NCI-H460 (cell line): ENCODE measurements around the gene MSANTD4. TPM values are rescaled to one million over a fixed set of nuclear protein-coding genes. Genes with fewer than 3 reads are reported as not detected.
"Not testable (repeated sequence)": the region's sequence is repeated elsewhere in the genome, so short reads cannot be mapped to it uniquely, and the experiment has no call there.

Source experiments
- DNase-seq: peaks from one replicate; pipeline ENCODE4 v3.0.0-alpha.2; 2016; ENCODE audit warnings: low read depth; ENCODE audit errors: extremely low read depth
- small RNA-seq, 2 experiments: library from RNA; depleted of rRNA; stranded (forward); fragments of <200 nt; gene quantifications; one replicate each; pipeline ENCODE3, GENCODE V24; 2014
- total RNA-seq: library from RNA; depleted of rRNA; stranded (reverse); fragments of >200 nt; shearing (Covaris generic); gene quantifications from 2 replicates; pipeline ENCODE4 v1.2.3, GENCODE V29; 2014; rRNA removed

MSANTD4 gene
- total RNA-seq, 1 experiment from 2014 or later = 22.0 TPM

GRCh38 chr11:106014620-106015019 is 7.4 kb downstream of the MSANTD4 start:
- DNase-seq = no peak

- DNase-seq = no peak
These were observed 8.0 kb downstream of the MSANTD4 start for GRCh38 chr11:106014035-106014434.

- no peak for DNase-seq
These were observed 9.3 kb downstream of the MSANTD4 start for GRCh38 chr11:106012744-106013143.

GRCh38 chr11:106011481-106011880 is 10.6 kb downstream of the MSANTD4 start:
- DNase-seq = no peak

DNA sequence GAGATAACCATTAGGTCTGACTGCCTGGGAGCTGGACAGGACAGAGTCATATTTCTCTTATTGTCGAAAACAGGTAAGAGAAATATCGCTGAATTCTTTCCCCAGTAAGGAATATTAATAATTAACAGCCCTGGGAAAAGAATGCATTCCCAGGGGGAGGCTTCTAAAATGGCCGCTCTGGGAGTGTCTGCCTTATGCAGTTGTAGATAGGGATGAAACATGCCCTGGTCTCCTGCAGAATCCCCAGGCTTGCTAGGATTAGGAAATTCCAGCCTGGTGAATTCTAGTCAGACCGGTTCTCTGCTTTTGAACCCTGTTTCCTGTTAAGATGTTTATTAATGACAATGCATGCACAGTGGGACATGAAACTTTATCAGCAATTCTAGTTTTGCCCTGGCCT is 18.9 kb downstream of the MSANTD4 start:
- DNase-seq = not testable (repeated sequence)

- no peak for DNase-seq
These were observed 20.6 kb downstream of the MSANTD4 start for GRCh38 chr11:106001304-106002012.

- DNase-seq = no peak
These were observed 30.2 kb downstream of the MSANTD4 start for GRCh38 chr11:105991888-105992287.

DNA sequence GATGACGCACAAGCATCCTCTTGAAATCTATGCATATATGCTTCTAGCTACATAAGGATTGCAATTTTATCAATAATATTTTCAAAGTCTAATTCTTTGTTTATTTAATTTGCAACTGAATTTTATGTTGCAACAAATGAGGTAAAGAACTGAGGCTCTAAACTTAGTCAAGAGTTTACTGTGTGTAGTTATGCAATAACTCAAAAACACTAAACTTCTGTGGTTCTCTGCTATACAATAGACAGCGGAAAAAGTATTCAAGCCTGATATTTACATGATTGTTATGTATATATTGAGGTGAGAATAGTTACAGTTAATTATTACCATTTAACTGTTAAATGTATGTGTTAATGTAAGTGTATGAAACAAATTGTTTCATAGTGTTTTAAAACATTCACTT is 32.9 kb downstream of the MSANTD4 start:
- no peak for DNase-seq

DNA sequence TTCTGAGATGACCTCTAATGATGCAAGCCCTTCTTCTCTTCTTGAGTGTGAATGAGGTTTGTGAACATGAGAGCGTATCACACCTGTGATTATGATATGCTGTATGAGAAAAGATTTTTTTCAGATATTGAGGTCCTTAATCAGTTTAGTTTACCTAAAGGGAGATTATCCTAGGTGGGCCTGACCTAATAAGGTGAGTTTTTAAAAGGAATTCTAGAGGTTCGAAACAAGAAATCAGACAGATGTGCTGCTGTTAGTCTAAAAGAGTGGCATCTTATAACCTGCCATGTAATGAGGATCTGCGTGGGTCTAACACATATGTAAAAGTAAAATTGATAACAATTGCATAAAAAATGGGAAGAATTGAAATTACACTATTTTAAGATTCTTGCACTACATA is 33.8 kb downstream of the MSANTD4 start:
- no peak for DNase-seq

- DNase-seq = no peak
These were observed 35.5 kb downstream of the MSANTD4 start for GRCh38 chr11:105986554-105986953.

DNA sequence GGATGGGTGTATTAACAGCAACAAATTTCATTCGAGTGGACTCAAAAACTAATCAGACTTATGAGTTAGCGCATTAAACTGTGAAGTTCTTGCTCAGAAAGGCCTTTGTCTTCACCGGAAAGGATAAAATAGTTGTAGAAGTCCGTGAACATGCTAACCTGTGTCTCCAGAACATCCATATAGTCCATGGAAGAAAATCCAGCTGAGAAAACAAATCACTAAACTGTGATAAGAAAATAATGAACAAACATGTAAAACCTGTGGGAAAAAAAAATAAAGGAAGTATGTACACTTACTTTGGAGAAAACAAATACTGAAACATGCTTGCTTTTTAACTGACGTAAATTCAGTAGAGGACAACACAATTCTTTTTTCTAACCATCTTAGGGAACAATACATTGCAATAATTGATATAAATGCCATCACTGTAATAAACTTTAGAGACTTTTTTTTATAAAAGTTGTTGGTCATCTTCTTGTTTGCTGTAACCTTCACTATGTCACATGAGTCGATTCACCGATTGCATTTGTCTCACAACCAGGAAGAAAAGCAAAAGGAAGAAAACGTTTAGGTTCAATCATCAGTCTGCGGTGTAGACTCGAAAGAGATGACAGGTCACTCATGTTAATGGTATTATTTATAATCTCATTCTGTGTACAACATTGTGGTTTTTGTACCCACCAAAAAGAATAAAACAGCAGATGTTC is 41.9 kb downstream of the MSANTD4 start:
- DNase-seq = no peak

- no peak for DNase-seq
These were observed 46.9 kb downstream of the MSANTD4 start for GRCh38 chr11:105975128-105975527.

- no peak for DNase-seq
These were observed 52.3 kb downstream of the MSANTD4 start for GRCh38 chr11:105969756-105970155.

GRCh38 chr11:105968021-105968697 is 53.9 kb downstream of the MSANTD4 start:
- DNase-seq = no peak

DNA sequence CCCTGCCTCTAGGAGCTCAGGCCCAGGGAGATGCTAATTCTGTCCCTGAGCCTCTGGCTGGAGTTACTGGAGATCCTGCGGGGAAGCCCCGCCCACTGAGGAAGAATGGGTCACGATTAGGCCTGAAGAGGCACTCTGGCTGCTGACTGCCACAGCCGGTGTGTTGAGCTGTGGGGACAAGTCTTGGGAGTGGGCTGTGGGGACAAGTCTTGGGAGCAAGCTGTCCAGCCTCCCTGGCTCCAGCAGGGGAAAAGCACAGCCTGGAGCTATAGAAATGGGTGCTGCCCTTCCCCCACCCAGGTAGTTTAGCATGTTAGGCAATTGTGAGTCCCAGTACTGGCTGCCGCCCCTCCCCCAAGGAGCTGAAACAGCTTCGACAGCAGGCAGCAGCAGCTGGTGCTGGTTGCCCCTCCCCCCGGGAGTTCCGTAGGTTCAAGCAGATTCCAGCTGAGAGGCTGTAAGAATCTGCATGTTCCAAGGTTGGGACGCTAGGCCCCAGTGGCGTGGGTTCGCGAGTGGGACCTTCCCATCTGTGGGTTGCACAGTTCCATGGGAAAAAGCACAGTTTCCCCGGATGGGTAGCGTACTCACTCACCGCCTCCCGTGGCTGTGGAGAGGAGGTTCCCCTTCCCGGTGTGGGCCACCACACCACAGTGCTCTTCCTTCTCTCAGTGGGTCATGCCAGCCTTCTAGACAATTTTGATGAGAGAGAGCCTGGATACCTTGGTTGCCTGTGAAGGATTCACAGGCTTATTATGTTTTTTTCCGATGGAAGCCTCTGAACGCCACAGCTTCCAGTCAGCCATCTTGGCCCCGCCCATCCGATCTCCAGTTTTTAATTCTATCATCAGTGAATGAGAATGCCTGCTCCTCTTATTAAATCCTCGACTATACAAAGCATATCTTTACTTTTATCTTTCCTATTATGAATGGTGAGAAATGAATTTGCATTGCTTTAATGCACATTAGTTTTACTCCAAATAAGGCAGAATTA is 61.5 kb downstream of the MSANTD4 start:
- no peak for DNase-seq

Small RNA genes lying within 50 kb of the gene (small RNA-seq; reads per million reads assigned to genes)
- gene RNU6-277P = 0 reads per million in 2 experiments

Other genes starting within 250 kb of the MSANTD4 start
- 3.2 and 4.4 TPM in 2 replicates for gene KBTBD3, start 55.1 kb upstream of the MSANTD4 start, total RNA-seq
- 50.4 and 52.2 TPM in 2 replicates for gene AASDHPPT, start 55.4 kb upstream of the MSANTD4 start, total RNA-seq